Activated CD4-positive, alpha-beta T cell treated with anti-CD3 and anti-CD28 coated beads, Interleukin-2, amount 50 U/mL, for 24 hours (primary cell): ENCODE measurements around the gene TMCO4.

ENCODE experiments used
- DNase-seq, 2 donors: peaks; one replicate each; pipeline ENCODE4 v3.0.0-alpha.2; 2020; ENCODE audit warnings: low read depth in 1 of 2, low spot score in 1 of 2

Gene TMCO4

GRCh38 chr1:19776933-19777332 lies 22.8 kb downstream of the TMCO4 start:
- DNase-seq: no peak

- DNase-seq: no peak
Observed at GRCh38 chr1:19776287-19776686, 23.4 kb downstream of the TMCO4 start.

GRCh38 chr1:19775831-19776230 lies 23.9 kb downstream of the TMCO4 start:
- DNase-seq: no peak

GRCh38 chr1:19775317-19775716 lies 24.4 kb downstream of the TMCO4 start:
- no peak for DNase-seq

GRCh38 chr1:19774180-19774785 lies 25.4 kb downstream of the TMCO4 start:
- DNase-seq: no peak

- no peak for DNase-seq
Observed at GRCh38 chr1:19773485-19773884, 26.2 kb downstream of the TMCO4 start.

- DNase-seq: no peak
Observed at GRCh38 chr1:19772053-19772452, 27.7 kb downstream of the TMCO4 start.

- no peak for DNase-seq
Observed at GRCh38 chr1:19771350-19771749, 28.4 kb downstream of the TMCO4 start.

- no peak for DNase-seq
Observed at GRCh38 chr1:19770436-19771190, 29.1 kb downstream of the TMCO4 start.

GRCh38 chr1:19769211-19769932 lies 30.3 kb downstream of the TMCO4 start:
- no peak for DNase-seq

- no peak for DNase-seq
Observed at GRCh38 chr1:19768353-19769210, 31.1 kb downstream of the TMCO4 start.

- peak in 1 of 2 donors; percentile 33 for DNase-seq
Observed at GRCh38 chr1:19765623-19766022, 34.1 kb downstream of the TMCO4 start.

- DNase-seq: no peak
Observed at GRCh38 chr1:19764848-19765247, 34.9 kb downstream of the TMCO4 start.

- peak in 1 of 2 donors; percentile 11 for DNase-seq
Observed at GRCh38 chr1:19762175-19762779, 37.4 kb downstream of the TMCO4 start.

- no peak for DNase-seq
Observed at GRCh38 chr1:19759740-19760089, 40.0 kb downstream of the TMCO4 start.

- DNase-seq: no peak
Observed at GRCh38 chr1:19758227-19758830, 41.4 kb downstream of the TMCO4 start.

GRCh38 chr1:19757641-19758040 lies 42.1 kb downstream of the TMCO4 start:
- DNase-seq: no peak

- DNase-seq: no peak
Observed at GRCh38 chr1:19756480-19756879, 43.2 kb downstream of the TMCO4 start.

GRCh38 chr1:19754482-19754881 lies 45.2 kb downstream of the TMCO4 start:
- no peak for DNase-seq

- DNase-seq: no peak
Observed at GRCh38 chr1:19752083-19752696, 47.5 kb downstream of the TMCO4 start.
